Body of pancreas (tissue), 4 donors: ENCODE measurements around the gene RNLS. TPM values are rescaled to one million over a fixed set of nuclear protein-coding genes. Genes with fewer than 3 reads are reported as not detected.

Experiments
- ATAC-seq: fragments of 150-250 bp; one replicate; pipeline ENCODE4 v1.9.1; 2016
- DNase-seq, 4 donors: peaks; one replicate each; pipeline ENCODE4 v3.0.0-alpha.2; 2019
- H3K27ac ChIP-seq, 4 donors: fragments of 200-600 bp; sonication (generic); 1 replicate in 3 of 4; 2 replicates in 1 of 4; pipeline versions ENCODE4 v1.5.1 to v1.6.1; 2016 to 2019; ENCODE audit warnings: mild to moderate bottlenecking in 1 of 4, mixed read lengths in 1 of 4, moderate library complexity in 1 of 4
- H3K27me3 ChIP-seq, 2 donors: fragments of 200-600 bp; sonication (generic); one replicate each; pipeline ENCODE4 v1.6.0; 2016; ENCODE audit warnings: mild to moderate bottlenecking in 1 of 2
- H3K36me3 ChIP-seq, 2 donors: fragments of 200-600 bp; sonication (generic); replicated peaks in 1 of 2; 2 replicates each; pipeline ENCODE4 v1.5.1; 2016; ENCODE audit warnings: low read depth in 2 of 2; ENCODE audit not compliant: insufficient read depth in 1 of 2
- H3K4me1 ChIP-seq: fragments of 200-600 bp; sonication (generic); one replicate; pipeline ENCODE4 v1.6.0; 2016
- H3K4me3 ChIP-seq, 2 donors: fragments of 200-600 bp; sonication (generic); 1 replicate in 1 of 2; 2 replicates in 1 of 2; pipeline ENCODE4 v1.5.1; 2016 to 2019
- H3K9me3 ChIP-seq, 3 donors: fragments of 200-600 bp; sonication (generic); 1 replicate in 2 of 3; 2 replicates in 1 of 3; pipeline ENCODE4 v1.5.1; 2016
- POLR2A ChIP-seq, 3 donors: fragments of 450-650 bp; IDR thresholded peaks; one replicate each; pipeline ENCODE4 v1.6.1; 2016; ENCODE audit warnings: antibody characterized with exemption in 3 of 3, mild to moderate bottlenecking in 2 of 3
- WGBS, 2 donors: methylation state at CpG; one replicate each; pipeline ENCODE4 v1.1.5; 2017; 5-methylcytosine and 5-hydroxymethylcytosine counted together
- intact Hi-C: fragments of 100-400 bp; cut with DNase I; formaldehyde crosslinking; loops from one replicate; pipeline ENCODE4 v1.15.1; 2023
- total RNA-seq, 2 donors: library from RNA; depleted of rRNA; stranded (reverse); fragments of >200 nt; gene quantifications; one replicate each; pipeline ENCODE4 v1.1.0, GENCODE V29; 2016
- TF ChIP-seq, protein P1 (sequence below), 7 experiments: fragments of 450-650 bp in 4 of 7; fragments of 200-600 bp in 3 of 7; sonication (generic) in 3 of 7; IDR thresholded peaks; one replicate each; pipeline ENCODE4 v1.5.1; 2016 to 2019; ENCODE audit warnings: antibody characterized with exemption in 7 of 7

RNLS gene
- total RNA-seq, 2 donors from 2014 or later: 7.9 to 26.5 TPM

GRCh38 chr10:88233870-88234269 lies 349.2 kb downstream of the RNLS start:
- Histone ChIP-seq H3K4me3 (no peak overlapping the region), H3K27ac (peak overlapping the region in 2 of 4 donors; percentile 17 to 33), H3K27me3 (no peaks in the 10 kb centered on the region), H3K4me1 (peaks cover 32% of the 10 kb centered on the region), H3K36me3 (no peaks in the 10 kb centered on the region), H3K9me3 (no peaks in the 10 kb centered on the region)
- no peak for TF ChIP-seq POLR2A (IDR thresholded peaks at IDR 0.05)
- TF ChIP-seq, protein P1, sequence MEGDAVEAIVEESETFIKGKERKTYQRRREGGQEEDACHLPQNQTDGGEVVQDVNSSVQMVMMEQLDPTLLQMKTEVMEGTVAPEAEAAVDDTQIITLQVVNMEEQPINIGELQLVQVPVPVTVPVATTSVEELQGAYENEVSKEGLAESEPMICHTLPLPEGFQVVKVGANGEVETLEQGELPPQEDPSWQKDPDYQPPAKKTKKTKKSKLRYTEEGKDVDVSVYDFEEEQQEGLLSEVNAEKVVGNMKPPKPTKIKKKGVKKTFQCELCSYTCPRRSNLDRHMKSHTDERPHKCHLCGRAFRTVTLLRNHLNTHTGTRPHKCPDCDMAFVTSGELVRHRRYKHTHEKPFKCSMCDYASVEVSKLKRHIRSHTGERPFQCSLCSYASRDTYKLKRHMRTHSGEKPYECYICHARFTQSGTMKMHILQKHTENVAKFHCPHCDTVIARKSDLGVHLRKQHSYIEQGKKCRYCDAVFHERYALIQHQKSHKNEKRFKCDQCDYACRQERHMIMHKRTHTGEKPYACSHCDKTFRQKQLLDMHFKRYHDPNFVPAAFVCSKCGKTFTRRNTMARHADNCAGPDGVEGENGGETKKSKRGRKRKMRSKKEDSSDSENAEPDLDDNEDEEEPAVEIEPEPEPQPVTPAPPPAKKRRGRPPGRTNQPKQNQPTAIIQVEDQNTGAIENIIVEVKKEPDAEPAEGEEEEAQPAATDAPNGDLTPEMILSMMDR (IDR thresholded peaks at IDR 0.05): no peak
- WGBS, 2 donors: 73 to 74% methylated on average over 6 of the region's 6 CpGs
- intact Hi-C loops: no loop called here
- ATAC-seq (no peak), DNase-seq (no peak)

GRCh38 chr10:88232983-88233543 lies 350.1 kb downstream of the RNLS start:
- DNase-seq: no peak
- no peaks in the 10 kb centered on the region for H3K27me3 ChIP-seq
- TF ChIP-seq, protein P1 (IDR thresholded peaks at IDR 0.05): no peak
- TF ChIP-seq POLR2A (IDR thresholded peaks at IDR 0.05): no peak
- no peaks in the 10 kb centered on the region for H3K36me3 ChIP-seq
- peaks cover 24% of the 10 kb centered on the region for H3K4me1 ChIP-seq
- no peak overlapping the region for H3K4me3 ChIP-seq
- no peak overlapping the region for H3K27ac ChIP-seq
- H3K9me3 ChIP-seq: no peaks in the 10 kb centered on the region
- no peak for ATAC-seq
- 80 to 87% methylated on average over 7 of the region's 7 CpGs for WGBS, 2 donors
- intact Hi-C loops: no loop called here

- intact Hi-C loops: no loop called here
- H3K4me3 ChIP-seq: no peak overlapping the region
- 66 to 77% methylated on average over 5 of the region's 5 CpGs for WGBS, 2 donors
- peak overlapping the region in 1 of 4 donors; percentile 5 for H3K27ac ChIP-seq
- DNase-seq (peak; percentile 52 to 72 (median 64)), ATAC-seq (no peak)
- H3K36me3 ChIP-seq: no peaks in the 10 kb centered on the region
- no peak for TF ChIP-seq POLR2A (IDR thresholded peaks at IDR 0.05)
- TF ChIP-seq, protein P1 (IDR thresholded peaks at IDR 0.05): no peak
- H3K9me3 ChIP-seq: no peaks in the 10 kb centered on the region
- peaks cover 31% of the 10 kb centered on the region for H3K4me1 ChIP-seq
- H3K27me3 ChIP-seq: no peaks in the 10 kb centered on the region
Measured at GRCh38 chr10:88232029-88232895, 350.9 kb downstream of the RNLS start.

GRCh38 chr10:88230251-88230650 lies 352.9 kb downstream of the RNLS start:
- DNase-seq (no peak), ATAC-seq (no peak)
- H3K27me3 ChIP-seq: no peaks in the 10 kb centered on the region
- no peak overlapping the region for H3K27ac ChIP-seq
- no peaks in the 10 kb centered on the region for H3K9me3 ChIP-seq
- H3K36me3 ChIP-seq: no peaks in the 10 kb centered on the region
- intact Hi-C loops: no loop called here
- WGBS, 2 donors: 78 to 80% methylated on average over 8 of the region's 8 CpGs
- peaks cover 30% of the 10 kb centered on the region for H3K4me1 ChIP-seq
- no peak overlapping the region for H3K4me3 ChIP-seq
- TF ChIP-seq, protein P1 (IDR thresholded peaks at IDR 0.05): no peak
- no peak for TF ChIP-seq POLR2A (IDR thresholded peaks at IDR 0.05)
